Gastroesophageal sphincter (tissue), 4 donors: Measurements from ENCODE around the gene GLDC. TPM values are rescaled to one million over a fixed set of nuclear protein-coding genes. Genes with fewer than 3 reads are reported as not detected.

Experiments used
- ATAC-seq: fragments of 150-250 bp; one replicate; pipeline ENCODE4 v1.9.1; 2016; ENCODE audit warnings: mild to moderate bottlenecking, moderate library complexity
- H3K27ac ChIP-seq, 4 donors: fragments of 200-600 bp; sonication (generic) in 3 of 4; 1 replicate in 3 of 4; 2 replicates in 1 of 4; pipeline ENCODE4 v1.5.1; 2016 to 2019
- H3K27me3 ChIP-seq: fragments of 200-600 bp; sonication (generic); one replicate; pipeline ENCODE4 v1.5.1; 2019
- H3K36me3 ChIP-seq, 2 donors: fragments of 200-600 bp; sonication (generic); one replicate each; pipeline ENCODE4 v1.5.1; 2019; ENCODE audit warnings: control low read depth in 1 of 2
- H3K4me1 ChIP-seq, 3 donors: fragments of 200-600 bp; sonication (generic); 1 replicate in 2 of 3; 2 replicates in 1 of 3; pipeline ENCODE4 v1.5.1; 2016 to 2019; ENCODE audit warnings: control low read depth in 2 of 3
- H3K4me3 ChIP-seq, 2 donors: fragments of 200-600 bp; sonication (generic); one replicate each; pipeline ENCODE4 v1.5.1; 2019; ENCODE audit warnings: mild to moderate bottlenecking in 1 of 2, moderate library complexity in 1 of 2
- H3K9me3 ChIP-seq, 3 donors: fragments of 200-600 bp; sonication (generic); one replicate each; pipeline ENCODE4 v1.5.1; 2017 to 2019; ENCODE audit warnings: control low read depth in 2 of 3
- CTCF ChIP-seq, 4 experiments: fragments of 200-600 bp in 2 of 4; fragments of 450-650 bp in 2 of 4; sonication (generic) in 1 of 4; IDR thresholded peaks; one replicate each; pipeline ENCODE4 v1.5.1; 2017 to 2019; ENCODE audit warnings: antibody characterized with exemption in 4 of 4, mild to moderate bottlenecking in 2 of 4, moderate library complexity in 2 of 4
- EP300 ChIP-seq: sonication (generic); formaldehyde crosslinking; IDR thresholded peaks from one replicate; pipeline ENCODE4 v1.6.1; 2017; ENCODE audit warnings: antibody characterized with exemption, mild to moderate bottlenecking
- POLR2A ChIP-seq, 2 donors: fragments of 450-650 bp; IDR thresholded peaks; one replicate each; pipeline ENCODE4 v1.6.1; 2017; ENCODE audit warnings: antibody characterized with exemption in 2 of 2, mild to moderate bottlenecking in 2 of 2, moderate library complexity in 1 of 2
- POLR2AphosphoS5 ChIP-seq: sonication (generic); formaldehyde crosslinking; IDR thresholded peaks from one replicate; pipeline ENCODE4 v1.6.1; 2017; ENCODE audit warnings: antibody characterized with exemption
- WGBS, 2 donors: methylation state at CpG; one replicate each; pipeline ENCODE4 v1.1.5; 2018; ENCODE audit warnings: low coverage in 1 of 2; 5-methylcytosine and 5-hydroxymethylcytosine counted together
- total RNA-seq, 4 donors: library from RNA; depleted of rRNA; stranded (reverse); fragments of >200 nt; gene quantifications; one replicate each; pipeline ENCODE4 v1.1.0, GENCODE V29; 2016

The GLDC gene
- total RNA-seq, 4 donors from 2014 or later: 0.15 to 1.9 (median 0.51) TPM

- H3K27ac ChIP-seq: no peak overlapping the region
- WGBS, 2 donors: 61 to 64% methylated on average over 3 of the region's 4 CpGs
Measured at GRCh38 chr9:6575324-6576034, 70.0 kb downstream of the GLDC start.

GRCh38 chr9:6567140-6567591, 78.4 kb downstream of the GLDC start:
- ATAC-seq: no peak
- TF ChIP-seq EP300: no peak
- no peak for TF ChIP-seq POLR2AphosphoS5
- TF ChIP-seq CTCF (IDR thresholded peaks at IDR 0.05): no peak
- no peak for TF ChIP-seq POLR2A (IDR thresholded peaks at IDR 0.05)
- Histone ChIP-seq H3K9me3 (no peaks in the 10 kb centered on the region), H3K4me1 (no peaks in the 10 kb centered on the region), H3K4me3 (no peak overlapping the region), H3K36me3 (no peaks in the 10 kb centered on the region), H3K27me3 (peaks cover 13% of the 10 kb centered on the region), H3K27ac (no peak overlapping the region)
- 44 to 100% methylated on average over 1 to 5 of the region's 5 CpGs for WGBS, 2 donors

More at GRCh38 chr9:6575324-6576034, 70.0 kb downstream of the GLDC start:
- TF ChIP-seq CTCF (IDR thresholded peaks at IDR 0.05): no peak
- no peak for TF ChIP-seq POLR2AphosphoS5
- no peak for TF ChIP-seq EP300
- TF ChIP-seq POLR2A (IDR thresholded peaks at IDR 0.05): no peak
- H3K27me3 ChIP-seq: peaks cover 40% of the 10 kb centered on the region
- no peaks in the 10 kb centered on the region for H3K4me1 ChIP-seq
- H3K36me3 ChIP-seq: no peaks in the 10 kb centered on the region
- no peak overlapping the region for H3K4me3 ChIP-seq
- H3K9me3 ChIP-seq: no peaks in the 10 kb centered on the region
- ATAC-seq: no peak

GRCh38 chr9:6566409-6567139, 79.0 kb downstream of the GLDC start:
- Histone ChIP-seq H3K36me3 (no peaks in the 10 kb centered on the region), H3K4me3 (no peak overlapping the region), H3K4me1 (no peaks in the 10 kb centered on the region), H3K9me3 (no peaks in the 10 kb centered on the region), H3K27me3 (peaks cover 13% of the 10 kb centered on the region), H3K27ac (no peak overlapping the region)
- WGBS, 2 donors: 41 to 56% methylated on average over 8 to 9 of the region's 10 CpGs
- peak; percentile 54 for ATAC-seq
- TF ChIP-seq POLR2AphosphoS5 (peak; percentile 12), CTCF (IDR thresholded peaks at IDR 0.05) (no peak)

GRCh38 chr9:6565312-6565711, 80.2 kb downstream of the GLDC start:
- Histone ChIP-seq H3K9me3 (no peaks in the 10 kb centered on the region), H3K27ac (no peak overlapping the region), H3K4me3 (no peak overlapping the region), H3K27me3 (peaks cover 6% of the 10 kb centered on the region), H3K4me1 (no peaks in the 10 kb centered on the region), H3K36me3 (no peaks in the 10 kb centered on the region)
- TF ChIP-seq EP300 (no peak), POLR2A (IDR thresholded peaks at IDR 0.05) (no peak), CTCF (IDR thresholded peaks at IDR 0.05) (no peak), POLR2AphosphoS5 (no peak)
- WGBS, 2 donors: 46 to 66% methylated on average over 2 to 3 of the region's 8 CpGs
- ATAC-seq: no peak
